ENCODE results near the gene SNORC.

SNORC gene

GRCh38 chr2:232876978-232877441 is 6.9 kb downstream of the SNORC start:
- peak overlapping the region; percentile 59 for H3K4me3 ChIP-seq (ENCODE audit: low read depth, low read length)
- TF ChIP-seq, protein P1, sequence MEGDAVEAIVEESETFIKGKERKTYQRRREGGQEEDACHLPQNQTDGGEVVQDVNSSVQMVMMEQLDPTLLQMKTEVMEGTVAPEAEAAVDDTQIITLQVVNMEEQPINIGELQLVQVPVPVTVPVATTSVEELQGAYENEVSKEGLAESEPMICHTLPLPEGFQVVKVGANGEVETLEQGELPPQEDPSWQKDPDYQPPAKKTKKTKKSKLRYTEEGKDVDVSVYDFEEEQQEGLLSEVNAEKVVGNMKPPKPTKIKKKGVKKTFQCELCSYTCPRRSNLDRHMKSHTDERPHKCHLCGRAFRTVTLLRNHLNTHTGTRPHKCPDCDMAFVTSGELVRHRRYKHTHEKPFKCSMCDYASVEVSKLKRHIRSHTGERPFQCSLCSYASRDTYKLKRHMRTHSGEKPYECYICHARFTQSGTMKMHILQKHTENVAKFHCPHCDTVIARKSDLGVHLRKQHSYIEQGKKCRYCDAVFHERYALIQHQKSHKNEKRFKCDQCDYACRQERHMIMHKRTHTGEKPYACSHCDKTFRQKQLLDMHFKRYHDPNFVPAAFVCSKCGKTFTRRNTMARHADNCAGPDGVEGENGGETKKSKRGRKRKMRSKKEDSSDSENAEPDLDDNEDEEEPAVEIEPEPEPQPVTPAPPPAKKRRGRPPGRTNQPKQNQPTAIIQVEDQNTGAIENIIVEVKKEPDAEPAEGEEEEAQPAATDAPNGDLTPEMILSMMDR (IDR thresholded peaks at IDR 0.05; ENCODE audit: control insufficient read depth, extremely low read depth, insufficient read depth), result no peak

DNA sequence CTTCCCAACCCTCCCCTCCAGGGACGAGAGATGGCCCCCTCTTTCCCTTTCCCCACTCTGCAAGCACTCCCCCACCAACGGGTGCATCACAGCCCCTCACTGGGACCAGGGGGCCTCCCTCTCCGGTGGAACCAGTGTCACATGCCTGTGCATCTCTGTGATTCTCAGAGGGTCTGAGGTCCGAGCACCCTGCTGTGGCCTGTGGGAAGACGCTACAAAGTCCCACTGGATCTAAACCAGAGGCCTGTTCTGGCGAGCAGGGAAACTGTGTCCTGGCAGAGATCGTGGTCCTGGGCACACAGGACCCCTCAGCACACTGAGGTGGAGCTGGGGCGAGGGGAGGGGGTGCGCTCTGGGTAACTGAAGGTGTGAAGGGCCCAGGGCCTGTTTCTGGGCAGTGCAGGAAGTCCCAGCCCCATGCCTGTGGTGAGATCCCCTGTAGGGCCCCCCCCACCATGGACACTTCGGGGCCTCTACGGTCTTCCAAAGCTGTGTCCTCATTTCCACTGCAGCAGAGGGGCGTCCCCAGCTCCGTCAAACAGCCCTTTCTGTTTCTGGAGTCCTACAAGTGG is 8.0 kb downstream of the SNORC start:
- no peak for DNase-seq (ENCODE audit: low read depth)
- TF ChIP-seq, protein P1 (IDR thresholded peaks at IDR 0.05; ENCODE audit: control insufficient read depth, extremely low read depth, insufficient read depth), result no peak
- H3K4me3 ChIP-seq (ENCODE audit: low read depth, low read length), result no peak overlapping the region

More at GRCh38 chr2:232876978-232877441, 6.9 kb downstream of the SNORC start:
- no peak for DNase-seq (ENCODE audit: low read depth)

- no peak for DNase-seq (ENCODE audit: low read depth)
- TF ChIP-seq, protein P1 (IDR thresholded peaks at IDR 0.05; ENCODE audit: control insufficient read depth, extremely low read depth, insufficient read depth), result no peak
- H3K4me3 ChIP-seq (ENCODE audit: low read depth, low read length), result no peak overlapping the region
These were observed 9.0 kb downstream of the SNORC start for GRCh38 chr2:232878855-232879617.

- DNase-seq (ENCODE audit: low read depth), result no peak
- no peak overlapping the region for H3K4me3 ChIP-seq (ENCODE audit: low read depth, low read length)
- TF ChIP-seq, protein P1 (IDR thresholded peaks at IDR 0.05; ENCODE audit: control insufficient read depth, extremely low read depth, insufficient read depth), result no peak
These were observed 9.8 kb downstream of the SNORC start for GRCh38 chr2:232879618-232880494.

GRCh38 chr2:232880764-232881351 is 10.8 kb downstream of the SNORC start:
- TF ChIP-seq, protein P1 (IDR thresholded peaks at IDR 0.05; ENCODE audit: control insufficient read depth, extremely low read depth, insufficient read depth), result no peak
- H3K4me3 ChIP-seq (ENCODE audit: low read depth, low read length), result no peak overlapping the region
- no peak for DNase-seq (ENCODE audit: low read depth)

- no peak for DNase-seq (ENCODE audit: low read depth)
- TF ChIP-seq, protein P1 (IDR thresholded peaks at IDR 0.05; ENCODE audit: control insufficient read depth, extremely low read depth, insufficient read depth), result no peak
- H3K4me3 ChIP-seq (ENCODE audit: low read depth, low read length), result no peak overlapping the region
These were observed 12.0 kb downstream of the SNORC start for GRCh38 chr2:232882085-232882484.

All from LNCaP clone FGC (cell line).